ENCODE data around the gene CLEC4E. TPM values are rescaled to one million over a fixed set of nuclear protein-coding genes. Genes with fewer than 3 reads are reported as not detected.

The CLEC4E gene
- total RNA-seq, 1 experiment from 2014 or later, result not detected

Small RNAs within 50 kb of the gene (small RNA-seq; reads per million reads assigned to genes)
- gene RNU6-275P, result not detected

Other genes with a start within 250 kb of the CLEC4E start
- gene CLEC6A, start 84.9 kb downstream of the CLEC4E start, total RNA-seq (2014; rRNA removed; shearing (Covaris generic)), result not detected in 2 replicates
- gene CLEC4D, start 27.4 kb downstream of the CLEC4E start, total RNA-seq (2014; rRNA removed; shearing (Covaris generic)), result not detected in 2 replicates
- gene AICDA, start 72.0 kb upstream of the CLEC4E start, total RNA-seq (2014; rRNA removed; shearing (Covaris generic)), result not detected in 2 replicates
- gene MFAP5, start 121.9 kb upstream of the CLEC4E start, total RNA-seq (2014; rRNA removed; shearing (Covaris generic)), result not detected in 2 replicates
- 18.0 and 20.3 TPM in 2 replicates for gene RIMKLB, start 157.1 kb upstream of the CLEC4E start, total RNA-seq (2014; rRNA removed; shearing (Covaris generic))